ENCODE results near the gene C22orf42.
"Not testable (repeated sequence)": the region's sequence is repeated elsewhere in the genome, so short reads cannot be mapped to it uniquely, and the experiment has no call there.

C22orf42 gene

DNA sequence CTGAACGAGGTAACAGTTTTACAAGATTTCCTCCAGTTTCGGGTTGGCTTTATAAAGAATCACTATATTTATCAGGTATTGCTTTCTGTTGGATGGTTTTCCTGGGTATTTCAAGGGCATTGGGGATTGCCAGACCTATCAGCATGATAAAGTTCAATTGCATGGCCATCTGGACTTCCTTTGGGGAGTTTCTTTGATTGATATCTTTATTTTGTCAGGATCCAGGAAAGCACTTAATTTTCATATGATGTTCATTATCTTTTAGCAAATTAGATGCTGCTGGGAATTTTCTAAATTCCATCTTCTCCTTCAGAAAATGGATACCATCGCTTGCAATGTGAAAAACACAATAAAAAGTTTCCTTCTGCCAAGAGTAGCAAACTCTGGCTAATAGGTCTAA is 24.5 kb upstream of the C22orf42 start:
- DNase-seq = no peak

GRCh38 chr22:32181043-32181442 is 21.9 kb upstream of the C22orf42 start:
- DNase-seq = no peak

DNA sequence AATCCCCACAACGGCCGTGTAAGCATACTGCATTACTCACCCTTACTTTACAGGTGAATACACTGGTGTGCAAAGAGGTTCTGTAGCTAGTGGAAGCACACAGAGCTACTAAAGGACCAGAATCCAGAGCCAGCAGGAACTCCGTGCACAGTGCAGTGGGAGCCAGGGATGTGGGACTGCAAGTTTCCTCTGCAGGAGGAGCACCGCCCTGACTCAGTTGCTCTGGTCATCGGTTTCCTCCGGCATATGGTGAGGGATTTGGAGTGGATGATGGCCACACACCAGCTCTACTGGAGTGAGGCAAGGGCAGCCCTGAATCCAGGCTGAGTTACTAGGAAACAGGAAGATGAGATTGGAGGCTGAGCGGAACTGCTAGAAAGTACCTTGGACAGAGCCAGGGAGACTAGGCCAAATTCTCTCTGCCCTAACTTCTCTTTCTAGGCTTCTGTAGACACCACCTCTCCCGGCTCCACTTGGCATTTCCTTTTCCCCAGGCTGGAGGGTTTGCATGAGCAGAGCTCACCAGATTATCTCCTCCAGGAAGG is 18.2 kb upstream of the C22orf42 start:
- DNase-seq = no peak

GRCh38 chr22:32175683-32176644 is 16.9 kb upstream of the C22orf42 start:
- no peak for DNase-seq

DNA sequence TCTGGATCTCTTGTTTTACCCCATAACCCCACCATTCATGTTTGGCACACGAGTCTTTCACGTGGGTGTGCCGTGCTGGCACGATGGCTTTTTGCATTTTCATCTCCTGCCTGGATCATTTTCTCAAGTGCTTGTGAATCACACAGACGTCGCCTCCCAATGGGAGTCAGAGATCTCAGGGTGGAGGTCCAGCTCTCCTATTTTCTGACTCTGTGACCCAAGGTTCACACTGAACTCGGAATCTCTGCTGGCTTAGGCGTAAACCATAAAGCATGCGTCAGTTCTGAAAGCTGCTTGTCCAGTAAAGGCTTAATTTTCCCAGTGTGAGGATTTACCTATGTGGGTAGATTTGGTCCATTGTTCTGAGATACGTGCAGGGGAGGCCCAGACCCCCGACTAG is 16.0 kb upstream of the C22orf42 start:
- no peak for DNase-seq

GRCh38 chr22:32165681-32166080 is 6.6 kb upstream of the C22orf42 start:
- no peak for DNase-seq

- DNase-seq = no peak
Observed at GRCh38 chr22:32164075-32164860, 5.2 kb upstream of the C22orf42 start.

DNA sequence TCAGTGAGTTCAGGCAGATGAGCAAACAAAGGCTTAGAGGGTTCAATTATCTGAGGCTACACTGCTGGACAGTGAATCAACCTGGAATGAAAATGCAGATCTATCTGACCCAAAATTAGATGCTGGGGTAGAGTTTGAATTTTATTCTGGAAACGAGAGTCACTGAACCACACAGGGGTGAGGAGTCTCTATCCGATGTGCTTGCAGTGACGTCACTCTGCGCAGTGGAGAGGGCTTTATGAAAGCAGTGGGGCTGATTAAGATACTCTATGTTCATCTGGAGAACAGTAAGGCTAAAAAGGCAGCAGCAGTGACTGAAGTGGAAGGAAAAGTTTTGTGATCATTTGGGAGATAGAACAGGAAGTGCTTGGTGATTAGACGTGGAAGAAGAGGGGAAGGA is 1.3 kb upstream of the C22orf42 start:
- DNase-seq = not testable (repeated sequence)

DNA sequence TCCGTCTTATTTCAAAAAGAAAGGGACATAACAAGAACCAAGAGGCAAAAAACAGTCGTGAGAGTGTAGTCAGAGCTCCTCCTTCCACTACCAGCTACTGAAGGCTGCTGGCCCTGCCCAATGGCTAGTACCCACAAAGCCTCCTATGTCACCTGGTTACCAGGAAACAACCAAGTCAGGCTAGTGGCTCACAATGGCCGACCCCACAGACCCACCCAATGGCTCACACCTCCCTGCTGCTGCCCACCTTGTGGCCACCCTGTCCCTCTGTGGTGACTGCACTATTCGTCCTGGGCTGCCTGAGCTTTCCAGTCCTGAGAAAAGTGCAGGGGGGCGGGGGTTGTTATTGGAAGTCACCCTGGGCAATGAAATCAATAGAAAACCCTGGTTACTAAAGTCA is 1.5 kb downstream of the C22orf42 start:
- not testable (repeated sequence) for DNase-seq

DNA sequence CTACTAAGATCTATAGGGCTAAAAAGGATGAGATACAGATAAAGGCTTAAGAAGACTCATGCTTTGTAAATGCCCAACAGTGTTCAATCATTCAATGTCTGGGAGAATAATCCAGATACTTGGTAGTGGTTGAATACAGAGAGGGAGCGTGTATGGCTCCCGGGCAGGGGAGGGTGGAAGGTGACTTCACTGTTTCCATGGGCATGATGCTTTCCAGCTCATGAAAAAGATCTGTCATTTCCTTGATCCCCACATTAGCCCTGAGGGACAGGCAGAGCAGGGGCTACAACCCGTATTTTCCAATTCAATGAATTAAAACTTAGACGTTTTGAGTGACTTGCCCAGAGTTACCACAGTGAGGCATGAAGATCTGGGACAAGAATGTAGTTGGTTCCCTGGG is 4.4 kb downstream of the C22orf42 start:
- not testable (repeated sequence) for DNase-seq

DNA sequence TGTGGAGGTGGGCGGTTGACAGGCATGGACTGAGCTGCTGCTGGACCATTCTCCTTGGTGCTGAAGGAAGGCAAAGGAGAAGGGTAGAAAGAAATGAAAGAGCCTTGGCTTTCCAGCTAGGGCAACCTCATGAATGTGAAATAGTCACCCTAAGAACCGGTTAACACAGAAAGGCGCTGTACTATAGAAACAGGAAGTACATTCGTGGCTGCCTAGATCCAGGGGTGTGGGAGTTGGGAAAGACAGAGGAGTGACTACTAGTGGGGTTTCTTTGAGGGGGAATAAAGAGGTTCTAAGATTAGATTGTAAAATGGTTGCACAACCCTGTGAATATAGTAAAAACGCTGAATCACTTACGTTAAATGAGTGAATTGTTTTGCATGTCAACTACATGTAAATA is 7.5 kb downstream of the C22orf42 start:
- not testable (repeated sequence) for DNase-seq

DNA sequence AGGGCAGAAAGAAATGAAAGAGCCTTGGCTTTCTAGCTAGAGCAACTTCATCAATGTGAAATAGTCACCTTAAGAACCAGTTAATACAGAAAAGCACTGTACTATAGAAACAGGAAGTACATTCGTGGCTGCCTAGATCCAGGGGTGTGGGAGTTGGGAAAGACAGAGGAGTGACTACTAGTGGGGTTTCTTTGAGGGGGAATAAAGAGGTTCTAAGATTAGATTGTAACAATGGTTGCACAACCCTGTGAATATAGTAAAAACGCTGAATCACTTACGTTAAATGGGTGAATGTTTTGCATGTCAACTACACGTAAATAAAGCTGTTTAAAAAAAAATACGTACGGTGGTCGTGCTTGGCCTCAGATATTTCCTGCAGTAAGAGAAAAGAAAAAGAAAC is 8.5 kb downstream of the C22orf42 start:
- DNase-seq = not testable (repeated sequence)

DNA sequence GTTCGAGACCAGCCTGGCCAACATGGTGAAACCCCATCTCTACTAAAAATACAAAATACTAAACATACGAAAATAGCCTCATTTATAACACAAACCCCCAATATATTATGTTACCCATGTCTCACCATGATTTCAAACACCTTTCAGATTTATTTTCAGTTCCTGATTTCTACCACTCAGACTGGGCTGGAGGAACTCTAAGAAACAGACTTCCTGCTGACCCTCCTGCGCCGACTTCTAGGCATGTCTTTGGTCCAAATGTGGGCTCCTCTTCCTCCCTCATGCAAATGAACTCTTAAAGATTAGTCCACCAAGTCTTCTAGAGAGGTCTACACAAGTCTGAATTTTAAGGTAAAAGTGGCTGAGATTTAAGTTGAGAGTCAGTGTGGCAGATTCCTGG is 10.7 kb downstream of the C22orf42 start:
- not testable (repeated sequence) for DNase-seq

DNA sequence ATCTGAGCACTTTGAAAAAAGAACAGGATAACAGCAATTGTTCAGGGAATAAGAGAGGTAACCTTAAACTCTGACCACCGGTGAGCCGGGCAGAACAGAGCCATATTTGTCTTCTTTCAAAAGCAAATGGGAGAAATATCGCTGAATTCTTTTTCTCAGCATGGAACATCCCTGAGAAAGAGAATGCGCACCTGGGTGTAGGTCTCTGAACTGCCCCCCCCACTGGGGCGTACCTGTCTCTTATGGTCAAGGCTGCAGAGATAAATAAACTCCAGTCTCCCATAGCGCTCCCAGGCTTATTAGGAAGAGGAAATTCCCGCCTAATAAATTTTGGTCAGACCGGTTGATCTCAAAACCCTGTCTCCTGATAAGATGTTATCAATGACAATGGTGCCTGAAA is 12.0 kb downstream of the C22orf42 start:
- DNase-seq = not testable (repeated sequence)

- no peak for DNase-seq
Observed at GRCh38 chr22:32144496-32145274, 14.4 kb downstream of the C22orf42 start.

DNA sequence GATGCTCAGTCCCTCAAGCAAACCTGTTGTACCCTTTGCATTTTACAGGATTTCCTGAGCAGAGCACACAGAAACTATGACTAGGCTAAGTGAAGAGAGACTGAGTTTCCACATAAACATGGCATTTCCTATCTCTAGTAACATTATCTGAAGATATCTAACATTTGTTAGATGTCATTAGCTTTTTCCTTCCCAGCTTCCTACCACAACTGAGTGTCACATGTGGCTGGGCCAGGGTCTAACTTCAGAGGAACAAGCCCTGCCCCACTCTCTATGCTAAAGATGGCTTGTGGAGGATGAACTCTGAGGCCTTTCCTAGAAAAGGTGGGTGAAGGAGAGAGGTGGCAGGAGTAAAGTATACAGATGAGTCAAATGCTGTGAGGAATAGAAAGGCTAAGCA is 16.5 kb downstream of the C22orf42 start:
- DNase-seq = no peak

DNA sequence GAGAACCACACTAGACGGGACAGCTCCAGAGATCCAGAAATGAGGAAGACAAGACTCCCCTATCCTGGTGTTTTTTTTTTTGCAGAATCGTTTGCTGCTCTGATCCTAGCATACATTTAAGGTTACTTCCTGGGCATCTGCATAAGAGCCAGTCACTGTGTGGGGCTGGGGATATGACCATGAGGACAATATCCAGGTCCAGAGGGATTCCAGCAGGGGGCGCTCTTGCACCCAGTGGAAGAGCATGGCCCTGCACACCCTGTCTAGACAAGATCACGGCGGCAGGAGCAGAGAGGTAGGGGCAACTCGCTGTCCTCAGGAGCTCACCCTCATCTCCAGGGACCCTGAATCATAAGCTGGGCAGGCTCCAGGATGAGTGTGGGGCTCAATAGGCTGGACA is 18.4 kb downstream of the C22orf42 start:
- DNase-seq = not testable (repeated sequence)

- DNase-seq = not testable (repeated sequence)
Observed at GRCh38 chr22:32138576-32138975, 20.5 kb downstream of the C22orf42 start.

DNA sequence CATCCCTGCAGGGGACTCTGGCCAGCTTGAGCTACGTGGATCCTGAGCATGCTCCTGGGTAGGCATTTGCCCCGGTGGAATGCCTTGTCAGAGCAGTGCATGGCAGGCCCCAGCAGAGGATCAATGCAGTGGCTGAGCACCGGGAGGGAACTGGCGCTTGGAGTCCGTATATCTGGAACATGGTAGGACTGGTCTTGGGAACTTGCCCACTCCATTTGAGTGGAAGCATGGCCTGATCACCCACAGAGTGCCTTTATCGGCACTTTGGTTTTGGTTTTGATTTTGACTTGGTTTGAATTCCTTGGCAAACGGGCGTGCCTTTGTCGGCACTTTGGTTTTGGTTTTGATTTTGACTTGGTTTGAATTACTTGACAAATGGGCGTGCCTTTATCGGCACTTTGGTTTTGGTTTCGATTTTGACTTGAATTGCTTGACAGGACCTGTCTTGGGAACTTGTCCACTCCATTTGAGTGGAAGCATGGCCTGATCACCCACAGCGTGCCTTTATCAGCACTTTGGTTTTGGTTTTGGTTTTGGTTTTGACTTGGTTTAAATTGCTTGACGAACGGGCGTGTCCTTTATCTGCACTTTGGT is 21.3 kb downstream of the C22orf42 start:
- not testable (repeated sequence) for DNase-seq

DNA sequence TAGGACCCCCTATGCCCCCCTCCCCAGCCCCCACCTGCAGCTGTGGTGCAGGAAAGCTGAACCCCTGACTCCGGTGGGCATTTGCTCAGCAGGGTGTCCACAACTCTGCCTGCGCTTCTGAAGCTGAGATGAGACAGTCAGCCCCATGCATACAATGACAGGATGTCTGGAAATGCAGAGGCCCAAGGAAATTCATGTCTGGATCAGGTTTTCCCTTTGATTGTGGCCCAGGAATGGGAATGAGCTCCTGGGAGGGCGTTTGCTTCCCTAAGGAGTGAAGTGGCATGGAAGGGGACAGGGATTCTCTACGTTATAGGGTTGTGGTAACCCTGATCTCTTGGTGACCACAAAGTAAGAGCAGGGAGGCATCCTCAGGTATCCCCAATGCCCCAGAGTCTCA is 22.2 kb downstream of the C22orf42 start:
- not testable (repeated sequence) for DNase-seq

- DNase-seq = not testable (repeated sequence)
Observed at GRCh38 chr22:32135958-32136357, 23.1 kb downstream of the C22orf42 start.

- not testable (repeated sequence) for DNase-seq
Observed at GRCh38 chr22:32134796-32135195, 24.3 kb downstream of the C22orf42 start.
